ENCODE data around the gene DGUOK.

The DGUOK gene

DNA sequence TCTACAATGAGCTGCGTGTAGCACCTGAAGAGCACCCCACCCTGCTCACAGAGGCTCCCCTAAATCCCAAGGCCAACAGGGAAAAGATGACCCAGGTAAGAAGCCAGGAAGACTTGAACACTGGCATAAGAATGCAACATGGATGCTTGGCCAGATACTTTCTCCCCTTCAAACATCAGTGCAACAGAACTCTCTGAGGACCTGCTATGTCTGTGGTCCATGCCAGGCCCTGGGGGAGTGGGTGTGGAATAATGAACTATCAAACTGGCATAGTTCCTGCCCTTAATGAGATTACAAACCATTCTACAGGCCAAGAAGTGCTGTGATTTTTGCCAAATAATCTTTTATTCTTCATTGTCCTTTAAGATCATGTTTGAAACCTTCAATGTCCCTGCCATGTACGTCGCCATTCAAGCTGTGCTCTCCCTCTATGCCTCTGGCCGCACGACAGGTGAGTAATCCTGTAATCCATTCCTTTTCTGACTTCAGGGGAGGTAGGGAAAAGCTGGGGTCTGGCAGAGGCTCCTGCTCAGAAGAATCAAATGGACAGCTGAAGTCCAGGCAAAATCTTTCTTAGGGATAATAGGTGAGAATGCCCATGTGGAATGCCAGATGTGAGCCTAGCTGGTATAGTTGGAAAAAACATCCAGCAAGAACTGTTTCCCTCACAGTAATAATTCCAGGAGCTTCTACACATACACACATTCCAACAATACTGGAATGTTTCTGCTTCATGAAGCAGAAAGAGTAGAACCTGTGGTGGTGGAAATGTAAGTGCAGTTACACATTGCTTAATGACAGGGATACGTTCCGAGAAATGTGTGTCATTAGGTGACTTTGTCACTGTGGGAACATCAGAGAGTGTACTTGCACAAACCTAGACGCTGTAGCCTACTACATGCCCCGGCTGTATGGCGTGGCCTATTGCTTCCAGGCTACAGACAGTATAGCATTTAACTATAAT is 17.7 kb upstream of the DGUOK start:
- H3K4me3 ChIP-seq (replicated peaks; ENCODE audit: low read depth, low read length), result no peak overlapping the region
- TF ChIP-seq, protein P1, sequence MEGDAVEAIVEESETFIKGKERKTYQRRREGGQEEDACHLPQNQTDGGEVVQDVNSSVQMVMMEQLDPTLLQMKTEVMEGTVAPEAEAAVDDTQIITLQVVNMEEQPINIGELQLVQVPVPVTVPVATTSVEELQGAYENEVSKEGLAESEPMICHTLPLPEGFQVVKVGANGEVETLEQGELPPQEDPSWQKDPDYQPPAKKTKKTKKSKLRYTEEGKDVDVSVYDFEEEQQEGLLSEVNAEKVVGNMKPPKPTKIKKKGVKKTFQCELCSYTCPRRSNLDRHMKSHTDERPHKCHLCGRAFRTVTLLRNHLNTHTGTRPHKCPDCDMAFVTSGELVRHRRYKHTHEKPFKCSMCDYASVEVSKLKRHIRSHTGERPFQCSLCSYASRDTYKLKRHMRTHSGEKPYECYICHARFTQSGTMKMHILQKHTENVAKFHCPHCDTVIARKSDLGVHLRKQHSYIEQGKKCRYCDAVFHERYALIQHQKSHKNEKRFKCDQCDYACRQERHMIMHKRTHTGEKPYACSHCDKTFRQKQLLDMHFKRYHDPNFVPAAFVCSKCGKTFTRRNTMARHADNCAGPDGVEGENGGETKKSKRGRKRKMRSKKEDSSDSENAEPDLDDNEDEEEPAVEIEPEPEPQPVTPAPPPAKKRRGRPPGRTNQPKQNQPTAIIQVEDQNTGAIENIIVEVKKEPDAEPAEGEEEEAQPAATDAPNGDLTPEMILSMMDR (IDR thresholded peaks at IDR 0.05; ENCODE audit: low read depth, low read length, missing control alignments), result no peak
- DNase-seq (ENCODE audit: extremely low read depth, low read depth), result no peak

DNA sequence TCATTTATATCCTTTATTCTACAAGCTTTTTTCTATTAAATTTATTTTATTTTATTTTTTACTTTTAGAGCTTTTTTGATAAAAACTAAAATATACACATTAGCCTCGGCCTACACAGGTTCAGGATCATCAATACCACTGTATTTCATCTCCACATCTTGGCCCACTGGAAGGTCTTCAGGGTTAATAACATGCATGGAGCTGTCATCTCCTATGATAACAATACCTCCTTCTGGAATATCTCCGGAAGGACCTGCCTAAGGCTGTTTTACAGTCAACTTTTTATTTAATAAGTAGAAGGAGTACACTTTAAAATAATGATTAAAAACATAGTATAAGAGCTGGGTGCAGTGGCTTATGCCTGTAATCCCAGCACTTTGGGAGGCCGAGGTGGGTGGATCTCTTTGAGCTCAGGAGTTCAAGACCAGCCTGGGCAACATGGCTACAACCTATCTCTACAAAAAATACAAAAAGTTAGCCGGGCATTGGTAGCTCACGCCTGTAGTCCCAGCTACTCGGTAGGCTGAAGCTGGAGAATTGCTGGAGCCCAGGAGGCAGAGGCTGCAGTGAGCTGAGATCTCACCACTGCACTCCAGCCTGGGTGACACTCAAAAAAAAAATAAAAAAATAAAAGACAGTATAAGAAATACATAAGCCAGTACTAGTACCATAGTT is 15.7 kb upstream of the DGUOK start:
- TF ChIP-seq, protein P1 (IDR thresholded peaks at IDR 0.05; ENCODE audit: low read depth, low read length, missing control alignments), result no peak
- DNase-seq (ENCODE audit: extremely low read depth, low read depth), result no peak
- no peak overlapping the region for H3K4me3 ChIP-seq (replicated peaks; ENCODE audit: low read depth, low read length)

DNA sequence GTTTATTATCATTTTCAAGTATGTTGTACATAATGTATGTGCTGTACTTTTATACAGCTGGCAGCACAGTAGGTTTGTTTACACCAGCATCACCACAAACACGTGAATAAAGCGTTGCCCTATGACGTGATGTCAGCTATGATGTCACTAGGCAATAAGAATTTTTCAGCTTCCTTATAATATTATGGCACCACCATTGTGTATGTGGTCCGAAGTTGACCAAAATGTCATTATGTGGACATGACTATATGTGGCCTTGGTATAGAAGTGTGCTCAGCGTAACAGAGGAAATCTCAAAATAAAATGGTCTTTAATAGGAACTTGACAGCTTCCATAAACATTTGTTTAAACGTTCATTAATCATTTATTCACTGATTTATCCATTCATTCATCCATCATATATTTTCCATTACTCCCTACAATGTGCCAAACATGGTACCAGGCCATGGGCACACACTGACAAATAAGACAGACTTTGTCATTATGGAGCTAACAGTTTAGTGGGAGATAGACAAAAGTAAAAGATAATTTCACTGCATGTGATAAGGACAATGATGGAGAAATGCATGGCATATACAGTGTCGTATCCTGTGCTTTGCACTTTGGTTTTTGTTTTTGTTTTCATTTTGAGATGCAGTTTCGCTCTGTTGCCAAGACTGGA is 15.0 kb upstream of the DGUOK start:
- TF ChIP-seq, protein P1 (IDR thresholded peaks at IDR 0.05; ENCODE audit: low read depth, low read length, missing control alignments), result no peak
- H3K4me3 ChIP-seq (replicated peaks; ENCODE audit: low read depth, low read length), result no peak overlapping the region
- DNase-seq (ENCODE audit: extremely low read depth, low read depth), result no peak

DNA sequence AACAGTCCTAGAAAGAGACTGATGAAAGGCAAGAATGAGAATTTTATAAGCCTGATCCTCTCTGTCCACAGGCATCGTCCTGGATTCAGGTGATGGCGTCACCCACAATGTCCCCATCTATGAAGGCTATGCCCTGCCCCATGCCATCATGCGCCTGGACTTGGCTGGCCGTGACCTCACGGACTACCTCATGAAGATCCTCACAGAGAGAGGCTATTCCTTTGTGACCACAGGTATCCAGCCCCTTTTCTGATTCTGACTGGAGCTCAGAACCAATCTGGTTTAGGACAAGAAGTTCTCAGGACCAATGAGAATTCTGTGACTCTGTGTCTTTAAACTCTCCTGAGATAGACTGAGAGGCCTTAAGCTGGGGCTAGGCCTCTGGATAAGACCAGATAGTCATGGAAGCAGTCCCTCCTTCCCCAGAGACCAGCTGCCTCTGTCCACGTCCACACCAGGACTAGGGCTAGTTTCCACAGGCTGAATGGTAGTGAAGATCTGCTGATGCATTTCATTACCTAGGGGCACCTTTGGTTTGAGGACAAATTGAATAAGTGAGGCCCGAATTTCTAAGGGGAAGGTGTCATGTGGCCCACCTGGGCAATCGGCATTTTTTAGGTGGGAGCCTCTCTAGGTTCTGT is 13.1 kb upstream of the DGUOK start:
- TF ChIP-seq, protein P1 (IDR thresholded peaks at IDR 0.05; ENCODE audit: low read depth, low read length, missing control alignments), result no peak
- no peak overlapping the region for H3K4me3 ChIP-seq (replicated peaks; ENCODE audit: low read depth, low read length)
- no peak for DNase-seq (ENCODE audit: extremely low read depth, low read depth)

DNA sequence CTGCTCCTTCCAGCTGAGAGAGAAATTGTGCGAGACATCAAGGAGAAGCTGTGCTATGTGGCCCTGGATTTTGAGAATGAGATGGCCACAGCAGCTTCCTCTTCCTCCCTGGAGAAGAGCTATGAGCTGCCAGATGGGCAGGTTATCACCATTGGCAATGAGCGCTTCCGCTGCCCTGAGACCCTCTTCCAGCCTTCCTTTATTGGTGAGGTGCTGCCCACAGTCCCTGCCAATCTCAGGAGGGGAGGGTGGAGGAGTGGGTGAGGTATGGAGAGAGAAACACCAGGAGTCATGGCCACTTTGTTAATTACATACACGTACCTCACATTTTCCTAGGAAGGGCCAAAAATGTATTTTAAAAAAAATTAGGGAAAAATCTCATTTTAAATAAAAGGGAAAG is 12.0 kb upstream of the DGUOK start:
- DNase-seq (ENCODE audit: extremely low read depth, low read depth), result no peak
- TF ChIP-seq, protein P1 (IDR thresholded peaks at IDR 0.05; ENCODE audit: low read depth, low read length, missing control alignments), result no peak
- no peak overlapping the region for H3K4me3 ChIP-seq (replicated peaks; ENCODE audit: low read depth, low read length)

DNA sequence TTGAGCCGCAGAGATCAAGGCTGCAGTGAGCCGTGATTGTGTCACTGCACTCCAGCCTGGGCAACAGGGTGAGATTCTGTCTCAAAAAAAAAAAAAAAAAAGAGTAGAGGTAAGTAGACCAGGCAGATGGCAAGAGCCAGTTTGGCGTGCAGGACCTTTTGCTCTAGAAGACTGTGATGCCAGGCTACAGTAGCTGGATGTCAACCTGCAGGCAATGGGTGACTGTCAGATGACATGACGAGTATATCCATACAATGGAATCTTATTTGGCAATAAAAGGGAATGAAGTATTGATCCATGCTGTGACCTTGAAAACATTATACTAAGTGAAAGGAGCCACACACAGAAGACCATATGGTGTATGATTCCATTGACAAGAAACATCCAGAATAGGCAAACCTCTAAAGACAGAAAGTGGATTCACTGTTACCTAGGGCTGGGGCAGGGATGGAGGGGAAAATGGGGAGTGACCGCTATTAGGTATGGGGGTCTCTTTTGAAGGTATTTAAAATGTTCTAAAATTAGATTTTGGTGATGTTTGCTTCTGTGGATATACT is 11.2 kb upstream of the DGUOK start:
- TF ChIP-seq, protein P1 (IDR thresholded peaks at IDR 0.05; ENCODE audit: low read depth, low read length, missing control alignments), result no peak

More for the DNA sequence above, 11.2 kb upstream of the DGUOK start:
- H3K4me3 ChIP-seq (replicated peaks; ENCODE audit: low read depth, low read length), result no peak overlapping the region
- DNase-seq (ENCODE audit: extremely low read depth, low read depth), result no peak

All from HFF-Myc (cell line).